Skin epidermis (tissue), 12 donors: ENCODE data around the gene POLR3G.

ENCODE experiments used
- H3K27ac ChIP-seq, 21 experiments: fragments of 200-600 bp; sonication (generic) in 11 of 21; one replicate each; pipeline ENCODE4 v1.5.0; 2020; ENCODE audit warnings: mild to moderate bottlenecking in 3 of 21, inconsistent platforms in 2 of 21, moderate library complexity in 2 of 21
- H3K4me3 ChIP-seq, 7 experiments: fragments of 200-600 bp; sonication (generic) in 2 of 7; one replicate each; pipeline ENCODE4 v1.5.0; 2020; ENCODE audit warnings: inconsistent platforms in 2 of 7, mild to moderate bottlenecking in 2 of 7, moderate library complexity in 1 of 7

The POLR3G gene, protein sequence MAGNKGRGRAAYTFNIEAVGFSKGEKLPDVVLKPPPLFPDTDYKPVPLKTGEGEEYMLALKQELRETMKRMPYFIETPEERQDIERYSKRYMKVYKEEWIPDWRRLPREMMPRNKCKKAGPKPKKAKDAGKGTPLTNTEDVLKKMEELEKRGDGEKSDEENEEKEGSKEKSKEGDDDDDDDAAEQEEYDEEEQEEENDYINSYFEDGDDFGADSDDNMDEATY

GRCh38 chr5:90474235-90475107, at the start of gene POLR3G, which contains the start of gene MBLAC2:
POLR3G (plus strand) TSS chr5:90474864; CDS start chr5:90485568, 10,704 bp downstream.
MBLAC2 (minus strand) TSS chr5:90474771; CDS start chr5:90474292, 479 bp downstream.
- H3K4me3 ChIP-seq: peak within 1 kb of the TSS; percentile 60 to 85 (median 73)
- peak within 1 kb of the TSS in 20 of 21 experiments; percentile 56 to 91 (median 84) for H3K27ac ChIP-seq

DNA sequence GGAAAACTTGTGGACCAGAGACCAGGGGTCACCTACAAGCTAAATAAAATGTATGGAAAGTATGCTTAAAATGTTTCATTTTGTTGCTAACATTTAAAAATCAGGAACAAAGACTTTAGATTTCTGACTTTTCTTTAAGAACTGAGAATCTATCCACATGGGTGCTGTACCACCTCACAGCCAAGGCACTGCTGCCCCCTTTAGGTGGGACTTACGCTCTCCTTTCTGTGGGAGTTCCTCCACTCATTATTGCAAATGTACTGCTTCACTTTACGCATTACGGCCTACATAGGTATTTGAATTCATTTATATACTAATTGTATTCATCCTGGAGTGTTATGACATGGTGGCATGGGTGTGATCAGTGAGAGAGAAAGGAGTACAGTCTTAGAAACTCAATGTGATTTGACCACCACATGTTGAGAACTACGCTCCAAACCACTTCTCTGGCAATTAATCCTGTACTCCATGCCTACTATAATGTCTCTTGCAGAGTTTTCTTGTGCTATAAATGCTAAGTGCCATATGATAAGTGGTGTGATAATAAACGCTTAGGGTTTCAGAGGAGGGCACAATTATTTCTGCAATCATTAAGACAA, 40.4 kb upstream of the POLR3G start:
- H3K4me3 ChIP-seq: no peak overlapping the region
- H3K27ac ChIP-seq: no peak overlapping the region

DNA sequence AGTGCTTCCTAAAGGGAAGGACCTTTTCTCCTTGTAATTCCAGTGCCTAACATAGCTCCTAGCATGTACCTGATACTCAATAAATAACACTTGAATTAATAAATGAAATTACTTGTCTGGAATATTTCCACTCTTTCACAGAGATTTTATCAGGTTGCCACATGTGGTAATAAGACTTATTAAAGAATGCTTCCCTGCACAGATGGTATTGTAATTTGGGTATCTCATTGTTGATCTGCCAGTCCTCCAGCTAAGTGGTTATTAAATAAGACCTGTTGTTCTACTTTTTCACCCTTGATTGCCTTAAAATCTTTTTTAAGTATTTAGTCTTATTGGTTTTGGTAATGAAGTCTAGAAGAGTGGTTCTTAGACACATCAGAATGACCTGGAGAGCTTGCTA, 37.0 kb upstream of the POLR3G start:
- Histone ChIP-seq H3K4me3 (no peak overlapping the region), H3K27ac (no peak overlapping the region)

- Histone ChIP-seq H3K27ac (no peak overlapping the region), H3K4me3 (no peak overlapping the region)
Measured at GRCh38 chr5:90438100-90438499, 36.6 kb upstream of the POLR3G start.

- Histone ChIP-seq H3K27ac (no peak overlapping the region), H3K4me3 (no peak overlapping the region)
Measured at GRCh38 chr5:90440644-90441043, 34.0 kb upstream of the POLR3G start.

- no peak overlapping the region for H3K4me3 ChIP-seq
- H3K27ac ChIP-seq: no peak overlapping the region
Measured at GRCh38 chr5:90446961-90447360, 27.7 kb upstream of the POLR3G start.

GRCh38 chr5:90461288-90461687, 13.4 kb upstream of the POLR3G start:
- H3K4me3 ChIP-seq: no peak overlapping the region
- H3K27ac ChIP-seq: no peak overlapping the region

GRCh38 chr5:90472783-90473395, 1.8 kb upstream of the POLR3G start:
- Histone ChIP-seq H3K27ac (peak overlapping the region in 5 of 21 experiments; percentile 11 to 90 (median 83)), H3K4me3 (peak overlapping the region; percentile 60 to 85 (median 73))

DNA sequence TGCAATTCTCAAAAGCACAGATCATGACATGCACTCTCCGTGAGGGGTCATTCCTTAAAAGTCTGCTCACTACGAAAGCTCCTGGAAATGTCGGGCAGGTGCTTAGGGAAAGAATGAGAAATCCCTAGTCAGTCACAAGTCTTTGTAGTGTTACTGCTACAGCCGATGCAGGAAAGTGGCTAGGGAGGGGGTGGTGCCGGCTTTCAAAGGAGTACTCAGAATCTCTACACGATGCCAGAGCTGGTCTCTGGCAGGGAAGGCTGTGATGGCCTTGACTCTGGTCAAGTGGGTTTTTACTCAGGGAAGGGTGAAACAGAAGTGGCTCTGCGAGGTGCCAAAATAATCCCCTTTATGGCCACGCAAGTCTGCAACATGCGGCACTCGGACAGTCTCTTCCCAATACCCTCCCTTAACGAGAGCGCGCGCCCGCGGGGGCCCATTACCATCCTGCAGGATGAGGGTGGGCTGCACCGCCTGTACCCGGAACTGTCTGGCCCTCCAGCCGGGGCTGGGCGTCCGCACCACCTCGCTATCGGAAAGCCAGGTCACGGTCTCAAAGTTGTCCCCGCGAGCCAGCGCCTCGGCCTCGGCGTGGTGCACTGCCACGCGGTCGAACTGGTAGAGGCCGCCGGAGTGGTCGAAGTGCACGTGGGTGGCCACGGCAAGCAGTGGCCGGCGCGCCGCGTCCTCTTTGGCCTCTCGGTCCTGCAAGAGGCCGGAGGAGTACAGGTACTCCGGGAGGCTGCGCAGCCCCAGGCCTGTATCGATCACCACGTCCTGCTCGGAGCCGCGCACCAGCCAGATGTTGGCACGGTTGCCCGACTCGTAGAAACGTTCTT, 1.0 kb upstream of the POLR3G start:
- Histone ChIP-seq H3K4me3 (peak overlapping the region; percentile 60 to 85 (median 73)), H3K27ac (peak overlapping the region in 20 of 21 experiments; percentile 56 to 91 (median 84))

- H3K27ac ChIP-seq: peak overlapping the region in 3 of 21 experiments; percentile 86 to 90 (median 90)
- H3K4me3 ChIP-seq: peak overlapping the region; percentile 60 to 85 (median 73)
Measured at GRCh38 chr5:90475436-90475980, 844 bp downstream of the POLR3G start.

DNA sequence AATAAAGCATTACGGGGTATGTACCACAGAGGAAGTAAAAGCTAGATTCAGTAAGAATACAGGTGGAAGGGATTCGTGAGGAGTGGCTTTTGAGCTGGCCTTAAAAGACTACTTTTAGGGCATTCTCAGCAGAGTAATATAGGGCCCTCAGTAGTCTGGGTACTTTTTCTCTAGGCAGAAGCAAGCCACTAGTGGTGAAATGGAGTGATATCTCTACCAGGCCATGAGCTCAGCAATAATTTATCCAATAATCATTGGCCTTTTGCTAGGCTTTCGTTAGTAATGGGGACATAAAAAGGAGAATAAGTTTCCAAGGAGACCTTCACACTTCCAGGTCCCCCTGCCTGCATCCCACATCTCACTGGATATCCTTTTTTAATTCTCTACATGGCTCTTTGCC, 1.7 kb downstream of the POLR3G start:
- Histone ChIP-seq H3K4me3 (no peak overlapping the region), H3K27ac (no peak overlapping the region)

DNA sequence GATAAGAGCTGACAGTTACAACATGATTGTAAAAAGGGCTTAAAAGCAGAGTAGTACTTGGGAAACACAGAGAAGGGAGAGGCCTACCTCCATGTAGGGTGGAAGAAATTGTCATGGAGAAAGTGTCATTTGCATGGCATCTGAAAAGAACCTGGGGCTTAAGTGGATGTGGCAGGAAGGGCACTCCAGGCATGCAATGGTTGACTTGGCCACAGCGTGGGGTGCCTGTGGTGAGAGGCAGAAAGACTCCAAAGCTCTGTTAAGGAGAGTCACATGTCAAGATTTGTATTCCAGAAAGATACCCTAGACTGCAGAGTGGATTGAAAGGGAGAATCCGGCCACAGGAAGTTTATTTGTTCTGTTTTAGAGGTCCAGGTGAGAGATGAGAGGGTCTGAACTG, 2.4 kb downstream of the POLR3G start:
- no peak overlapping the region for H3K27ac ChIP-seq
- no peak overlapping the region for H3K4me3 ChIP-seq

GRCh38 chr5:90477621-90478215, 3.1 kb downstream of the POLR3G start:
- Histone ChIP-seq H3K4me3 (no peak overlapping the region), H3K27ac (no peak overlapping the region)

- Histone ChIP-seq H3K27ac (no peak overlapping the region), H3K4me3 (no peak overlapping the region)
Measured at GRCh38 chr5:90479611-90480385, 5.1 kb downstream of the POLR3G start.

DNA sequence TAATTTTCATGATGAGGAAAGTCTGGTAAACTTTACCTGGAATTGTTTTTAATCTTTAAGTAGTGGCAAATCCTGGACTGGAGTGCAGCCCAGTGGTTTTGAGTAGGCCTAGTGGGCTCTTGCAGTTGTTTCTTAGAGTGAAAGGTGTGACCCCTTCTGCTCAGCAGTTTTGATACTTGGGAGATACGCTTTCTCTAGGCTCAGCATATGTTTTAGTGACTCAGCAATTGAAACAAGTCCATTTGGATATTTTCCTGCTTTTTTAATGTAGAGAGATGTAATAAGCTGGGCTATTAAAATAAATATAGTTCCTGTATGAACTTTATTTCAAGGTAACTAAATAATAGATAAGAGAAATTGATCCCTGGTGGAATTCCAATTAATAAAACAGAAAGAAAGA, 6.0 kb downstream of the POLR3G start:
- H3K4me3 ChIP-seq: no peak overlapping the region
- no peak overlapping the region for H3K27ac ChIP-seq

- Histone ChIP-seq H3K4me3 (no peak overlapping the region), H3K27ac (no peak overlapping the region)
Measured at GRCh38 chr5:90483206-90483605, 8.5 kb downstream of the POLR3G start.

- no peak overlapping the region for H3K27ac ChIP-seq
- no peak overlapping the region for H3K4me3 ChIP-seq
Measured at GRCh38 chr5:90484540-90484939, 9.9 kb downstream of the POLR3G start.

GRCh38 chr5:90488791-90489190, 14.1 kb downstream of the POLR3G start:
- H3K27ac ChIP-seq: no peak overlapping the region
- no peak overlapping the region for H3K4me3 ChIP-seq
